Upper lobe of right lung (tissue), 1 donor: Measurements from ENCODE around the gene TBC1D20. TPM values are rescaled to one million over a fixed set of nuclear protein-coding genes. Genes with fewer than 3 reads are reported as not detected.
A peak's percentile ranks its signal among the peaks of the same experiment; 100 is the strongest.

ENCODE experiments used
- ATAC-seq: fragments of 200-7000 bp; cut with Tn5 transposase; one replicate; pipeline ENCODE4 v1.9.1; 2020; ENCODE audit warnings: mild to moderate bottlenecking, moderate library complexity
- DNase-seq: peaks from one replicate; pipeline ENCODE4 v3.0.0-alpha.2; 2020
- H3K27ac ChIP-seq: fragments of 200-600 bp; one replicate; pipeline ENCODE4 v1.8.0; 2022
- H3K27me3 ChIP-seq: fragments of 200-600 bp; one replicate; pipeline ENCODE4 v1.8.0; 2022; ENCODE audit warnings: mild to moderate bottlenecking
- H3K36me3 ChIP-seq: fragments of 200-600 bp; one replicate; pipeline ENCODE4 v1.8.0; 2022
- H3K4me1 ChIP-seq: fragments of 200-600 bp; one replicate; pipeline ENCODE4 v1.8.0; 2022
- H3K4me3 ChIP-seq: fragments of 200-600 bp; one replicate; pipeline ENCODE4 v1.8.0; 2022; ENCODE audit warnings: mild to moderate bottlenecking
- H3K9me3 ChIP-seq: fragments of 200-600 bp; one replicate; pipeline ENCODE4 v1.8.0; 2022
- intact Hi-C: fragments of 100-400 bp; cut with DNase I; formaldehyde crosslinking; loops from one replicate; pipeline ENCODE4 v1.11.0; 2022
- total RNA-seq: library from RNA; stranded (reverse); fragmentation: NEBNext Ultra II Directional; extraction: Animal tissue kit (Norgen Biotek cat#: 25700); gene quantifications from one replicate; pipeline ENCODE4 v1.2.1, GENCODE V29; 2021
- TF ChIP-seq, protein P1 (sequence below): fragments of 200-600 bp; IDR thresholded peaks from one replicate; pipeline ENCODE4 v1.8.0; 2022; ENCODE audit warnings: antibody characterized with exemption
- donor health status: DM: no; HTN: yes; CAD: no; lungs with severe emphysema.

Gene TBC1D20
- total RNA-seq, 1 donor from 2014 or later: 38.4 TPM

DNA sequence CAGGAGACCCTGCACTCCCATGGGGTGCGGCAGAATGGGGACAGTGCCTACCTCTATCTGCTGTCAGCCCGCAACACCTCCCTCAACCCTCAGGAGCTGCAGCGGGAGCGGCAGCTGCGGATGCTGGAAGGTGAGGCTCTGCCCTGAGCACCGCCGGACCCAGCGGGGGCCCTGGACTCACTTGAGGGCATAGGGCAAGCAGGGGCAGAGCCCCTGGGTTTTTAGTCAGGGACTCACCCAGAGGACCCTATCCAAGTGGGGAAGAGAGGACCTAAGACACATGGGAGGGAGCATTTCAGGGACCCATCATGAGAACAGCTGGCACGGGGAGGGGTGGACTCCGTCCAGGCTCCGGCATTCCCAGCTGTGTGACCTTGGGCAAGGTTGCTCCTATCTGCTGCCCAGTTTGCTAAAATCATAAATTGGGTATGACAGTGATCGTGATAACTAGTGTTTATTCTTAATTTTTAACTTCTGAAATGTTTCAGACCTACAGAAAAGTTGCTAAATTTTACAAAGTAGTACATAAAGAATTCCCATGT, 44.5 kb downstream of the TBC1D20 start:
- H3K27ac ChIP-seq: no peak overlapping the region
- no peaks in the 10 kb centered on the region for H3K27me3 ChIP-seq
- no peaks in the 10 kb centered on the region for H3K9me3 ChIP-seq
- no peak overlapping the region for H3K4me3 ChIP-seq
- no peak for DNase-seq
- TF ChIP-seq, protein P1, sequence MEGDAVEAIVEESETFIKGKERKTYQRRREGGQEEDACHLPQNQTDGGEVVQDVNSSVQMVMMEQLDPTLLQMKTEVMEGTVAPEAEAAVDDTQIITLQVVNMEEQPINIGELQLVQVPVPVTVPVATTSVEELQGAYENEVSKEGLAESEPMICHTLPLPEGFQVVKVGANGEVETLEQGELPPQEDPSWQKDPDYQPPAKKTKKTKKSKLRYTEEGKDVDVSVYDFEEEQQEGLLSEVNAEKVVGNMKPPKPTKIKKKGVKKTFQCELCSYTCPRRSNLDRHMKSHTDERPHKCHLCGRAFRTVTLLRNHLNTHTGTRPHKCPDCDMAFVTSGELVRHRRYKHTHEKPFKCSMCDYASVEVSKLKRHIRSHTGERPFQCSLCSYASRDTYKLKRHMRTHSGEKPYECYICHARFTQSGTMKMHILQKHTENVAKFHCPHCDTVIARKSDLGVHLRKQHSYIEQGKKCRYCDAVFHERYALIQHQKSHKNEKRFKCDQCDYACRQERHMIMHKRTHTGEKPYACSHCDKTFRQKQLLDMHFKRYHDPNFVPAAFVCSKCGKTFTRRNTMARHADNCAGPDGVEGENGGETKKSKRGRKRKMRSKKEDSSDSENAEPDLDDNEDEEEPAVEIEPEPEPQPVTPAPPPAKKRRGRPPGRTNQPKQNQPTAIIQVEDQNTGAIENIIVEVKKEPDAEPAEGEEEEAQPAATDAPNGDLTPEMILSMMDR: no peak
- H3K4me1 ChIP-seq: peaks cover 4% of the 10 kb centered on the region
- peaks cover 46% of the 10 kb centered on the region for H3K36me3 ChIP-seq
- intact Hi-C loops: no loop called here
- no peak for ATAC-seq

DNA sequence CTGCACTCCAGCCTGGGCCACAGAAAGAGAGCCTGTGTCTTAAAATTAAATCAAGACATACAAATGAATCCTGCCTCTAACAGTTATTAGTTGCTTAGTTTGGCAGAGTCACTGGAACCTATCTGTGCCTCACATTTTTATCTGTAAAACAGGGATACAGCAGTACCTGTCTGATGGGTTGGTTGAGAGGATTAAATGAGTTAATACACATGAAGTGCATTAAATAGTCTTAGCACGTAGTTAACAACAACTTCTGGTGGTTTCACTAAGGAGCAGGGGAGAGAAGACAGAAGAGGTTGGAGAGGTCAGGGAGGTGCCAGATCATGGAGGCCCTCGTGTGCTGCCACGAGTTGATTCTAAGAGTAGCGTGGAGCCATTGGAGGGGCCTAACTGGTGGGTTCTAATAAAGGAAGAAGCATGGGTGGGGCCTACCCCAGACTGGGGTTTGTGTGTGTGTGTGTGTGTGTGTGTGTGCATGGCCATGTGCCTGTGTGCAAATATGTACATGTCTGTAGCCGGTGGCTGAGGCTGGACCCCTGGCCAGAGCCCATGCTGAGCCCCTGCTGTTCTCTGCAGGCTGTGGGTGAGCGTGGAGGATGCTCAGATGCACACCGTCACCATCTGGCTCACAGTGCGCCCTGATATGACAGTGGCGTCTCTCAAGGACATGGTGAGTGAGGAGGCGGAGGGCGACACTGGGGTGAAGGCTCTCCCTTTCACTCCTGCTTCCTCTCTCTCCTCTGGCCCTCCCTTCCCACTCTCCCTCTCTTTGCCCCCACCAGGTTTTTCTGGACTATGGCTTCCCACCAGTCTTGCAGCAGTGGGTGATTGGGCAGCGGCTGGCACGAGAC, 45.2 kb downstream of the TBC1D20 start:
- Histone ChIP-seq H3K36me3 (peaks cover 47% of the 10 kb centered on the region), H3K27ac (no peak overlapping the region), H3K27me3 (no peaks in the 10 kb centered on the region), H3K4me1 (peaks cover 4% of the 10 kb centered on the region), H3K9me3 (no peaks in the 10 kb centered on the region), H3K4me3 (no peak overlapping the region)
- DNase-seq (peak; percentile 61), ATAC-seq (no peak)
- intact Hi-C loops: no loop called here
- TF ChIP-seq, protein P1: no peak

DNA sequence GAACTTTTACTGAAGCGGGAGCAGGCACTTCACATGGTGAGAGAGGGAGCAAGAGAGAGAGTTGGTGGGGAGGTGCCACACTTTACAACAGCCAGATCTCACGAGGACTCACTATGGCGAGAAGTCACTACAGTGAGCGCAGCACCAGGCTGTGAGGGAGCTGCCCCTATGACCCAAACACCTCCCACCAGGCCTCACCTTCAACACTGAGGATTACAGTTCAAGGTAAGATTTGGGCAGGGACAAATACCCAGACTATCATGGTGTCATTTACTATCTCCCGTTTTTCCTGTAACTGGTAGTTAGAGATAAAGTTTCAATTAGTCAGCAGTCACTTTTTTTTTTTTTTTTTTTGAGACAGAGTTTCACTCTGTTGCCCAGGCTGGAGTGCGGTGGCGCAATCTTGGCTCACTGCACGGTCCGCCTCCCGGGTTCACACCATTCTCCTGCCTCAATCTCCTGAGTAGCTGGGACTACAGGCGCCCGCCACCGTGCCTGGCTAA, 46.5 kb downstream of the TBC1D20 start:
- peaks cover 4% of the 10 kb centered on the region for H3K4me1 ChIP-seq
- no peaks in the 10 kb centered on the region for H3K27me3 ChIP-seq
- ATAC-seq: peak; percentile 83
- peak; percentile 85 for DNase-seq
- no peaks in the 10 kb centered on the region for H3K9me3 ChIP-seq
- H3K27ac ChIP-seq: peak overlapping the region; percentile 42
- TF ChIP-seq, protein P1: no peak
- intact Hi-C loops: no loop called here
- H3K4me3 ChIP-seq: no peak overlapping the region
- H3K36me3 ChIP-seq: peaks cover 42% of the 10 kb centered on the region

DNA sequence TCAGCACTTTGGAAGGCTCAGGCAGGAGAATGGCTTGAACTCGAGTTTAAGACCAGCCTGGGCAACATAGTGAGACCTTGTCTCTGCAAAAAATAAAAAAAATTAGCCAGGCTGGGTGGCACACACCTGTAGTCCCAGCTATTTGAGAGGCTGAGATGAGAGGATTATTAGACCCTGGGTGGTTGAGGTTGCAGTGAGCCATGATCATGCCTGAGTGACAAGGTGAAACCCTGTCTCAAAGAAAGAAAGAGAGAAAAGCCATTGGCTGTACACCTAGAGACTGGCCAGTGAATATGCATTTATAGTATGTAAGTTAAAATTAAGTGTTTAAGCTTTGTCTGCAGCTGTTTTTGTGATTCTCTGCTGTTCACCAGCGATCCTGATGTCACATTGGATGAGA, 48.2 kb downstream of the TBC1D20 start:
- Histone ChIP-seq H3K27me3 (no peaks in the 10 kb centered on the region), H3K4me1 (peaks cover 15% of the 10 kb centered on the region), H3K9me3 (no peaks in the 10 kb centered on the region), H3K4me3 (no peak overlapping the region), H3K36me3 (peaks cover 39% of the 10 kb centered on the region), H3K27ac (no peak overlapping the region)
- intact Hi-C loops: no loop called here
- DNase-seq: no peak
- TF ChIP-seq, protein P1: no peak
- no peak for ATAC-seq

DNA sequence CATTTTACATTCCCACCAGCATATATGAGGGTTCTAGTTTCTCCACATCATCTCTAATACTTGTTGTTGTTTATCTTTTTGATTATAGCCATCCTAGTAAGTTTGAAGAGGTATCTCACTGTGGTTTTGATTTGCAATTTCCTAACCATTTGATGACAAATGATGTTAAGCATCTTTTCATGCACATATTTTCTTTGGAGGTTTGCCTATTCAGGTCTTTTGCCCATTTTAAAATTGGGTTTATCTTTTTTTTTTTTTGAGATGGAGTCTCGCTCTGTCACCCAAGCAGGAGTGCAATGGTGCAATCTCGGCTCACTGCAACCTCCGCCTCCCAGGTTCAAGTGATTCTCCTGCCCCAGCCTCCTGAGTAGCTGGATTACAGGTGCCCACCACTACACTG, 50.3 kb downstream of the TBC1D20 start:
- ATAC-seq (no peak), DNase-seq (no peak)
- Histone ChIP-seq H3K27me3 (no peaks in the 10 kb centered on the region), H3K4me1 (peaks cover 22% of the 10 kb centered on the region), H3K4me3 (no peak overlapping the region), H3K9me3 (no peaks in the 10 kb centered on the region), H3K36me3 (peaks cover 24% of the 10 kb centered on the region), H3K27ac (no peak overlapping the region)
- TF ChIP-seq, protein P1: no peak
- intact Hi-C loops: no loop called here
